ENCODE results near the gene ANKRD6.

DNA sequence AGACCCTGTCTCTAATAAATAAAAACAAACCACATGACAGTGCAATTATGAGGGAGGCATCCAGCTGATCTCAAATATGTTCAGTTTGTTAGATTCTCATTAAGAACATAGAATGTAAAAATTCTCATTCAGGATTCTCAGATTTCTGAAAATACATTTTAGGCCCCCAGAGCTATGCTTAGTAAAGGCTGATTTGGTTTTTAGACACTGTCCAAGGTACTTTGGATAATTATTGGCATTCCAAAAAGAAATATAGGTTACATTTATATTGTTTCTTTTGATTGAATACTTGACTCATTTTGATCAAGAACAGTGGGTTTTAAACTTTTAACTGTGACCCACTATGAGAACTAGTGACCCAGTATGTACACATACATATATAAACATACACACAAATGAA, 55.5 kb downstream of the ANKRD6 start:
- TF ChIP-seq CTCF (conservative IDR thresholded peaks at IDR 0.05; ENCODE audit: low read length) = no peak
- TF ChIP-seq EZH2phosphoT487 (IDR thresholded peaks at IDR 0.05; ENCODE audit: borderline replicate concordance, low read depth, low read length) = no peak
